ENCODE measurements around the gene CALHM1. TPM values are rescaled to one million over a fixed set of nuclear protein-coding genes. Genes with fewer than 3 reads are reported as not detected.
"Not testable (repeated sequence)": the region's sequence is repeated elsewhere in the genome, so short reads cannot be mapped to it uniquely, and the experiment has no call there.

CALHM1 gene
- total RNA-seq, 4 donors from 2014 or later: not detected

- WGBS, 2 donors: 58 to 76% methylated on average over 7 of the region's 7 CpGs
- H3K4me3 ChIP-seq (ENCODE audit: low read depth, poor library complexity, severe bottlenecking): no peak overlapping the region
- intact Hi-C loops (cut with DNase I; ENCODE audit: low total_unique reads): no loop called here
- TF ChIP-seq CTCF (IDR thresholded peaks at IDR 0.05) (no peak), POLR2A (IDR thresholded peaks at IDR 0.05) (no peak)
- DNase-seq (ENCODE audit: low spot score in 2 of 2): no peak
Observed at GRCh38 chr10:103491729-103492364, 33.1 kb upstream of the CALHM1 start.

GRCh38 chr10:103490986-103491314, 32.2 kb upstream of the CALHM1 start:
- WGBS, 2 donors: 89 to 94% methylated on average over 1 of the region's 1 CpG
- TF ChIP-seq POLR2A (IDR thresholded peaks at IDR 0.05) (no peak), CTCF (IDR thresholded peaks at IDR 0.05) (no peak)
- intact Hi-C loops (cut with DNase I; ENCODE audit: low total_unique reads): no loop called here
- DNase-seq (ENCODE audit: low spot score in 2 of 2): no peak
- no peak overlapping the region for H3K4me3 ChIP-seq (ENCODE audit: low read depth, poor library complexity, severe bottlenecking)

- no peak overlapping the region for H3K4me3 ChIP-seq (ENCODE audit: low read depth, poor library complexity, severe bottlenecking)
- WGBS, 2 donors: 79 to 88% methylated on average over 2 of the region's 2 CpGs
- intact Hi-C loops (cut with DNase I; ENCODE audit: low total_unique reads): loop anchor here (5.0 kb wide), 1 partner anchor 70 kb away; no protein-coding TSS in a partner anchor
- TF ChIP-seq POLR2A (IDR thresholded peaks at IDR 0.05) (no peak), CTCF (IDR thresholded peaks at IDR 0.05) (no peak)
- no peak for DNase-seq (ENCODE audit: low spot score in 2 of 2)
Observed at GRCh38 chr10:103487410-103487708, 28.7 kb upstream of the CALHM1 start.

GRCh38 chr10:103486635-103487409, 28.1 kb upstream of the CALHM1 start:
- DNase-seq (ENCODE audit: low spot score in 2 of 2): not testable (repeated sequence)
- intact Hi-C loops (cut with DNase I; ENCODE audit: low total_unique reads): loop anchor here (5.0 kb wide), 1 partner anchor 70 kb away; no protein-coding TSS in a partner anchor
- 85 to 87% methylated on average over 8 of the region's 8 CpGs for whole genome bisulfite sequencing, 2 donors

GRCh38 chr10:103481974-103482531, 23.4 kb upstream of the CALHM1 start:
- peak in 1 of 2 donors; percentile 41 for DNase-seq (ENCODE audit: low spot score in 2 of 2)
- intact Hi-C loops (cut with DNase I; ENCODE audit: low total_unique reads): no loop called here
- WGBS, 2 donors: 46 to 48% methylated on average over 12 of the region's 12 CpGs
- no peak for TF ChIP-seq CTCF (IDR thresholded peaks at IDR 0.05)
- TF ChIP-seq POLR2A (IDR thresholded peaks at IDR 0.05): no peak
- no peak overlapping the region for H3K4me3 ChIP-seq (ENCODE audit: low read depth, poor library complexity, severe bottlenecking)

More at GRCh38 chr10:103486635-103487409, 28.1 kb upstream of the CALHM1 start:
- H3K4me3 ChIP-seq (ENCODE audit: low read depth, poor library complexity, severe bottlenecking): not testable (repeated sequence)

- no peak overlapping the region for H3K4me3 ChIP-seq (ENCODE audit: low read depth, poor library complexity, severe bottlenecking)
- intact Hi-C loops (cut with DNase I; ENCODE audit: low total_unique reads): no loop called here
- TF ChIP-seq CTCF (IDR thresholded peaks at IDR 0.05) (no peak), POLR2A (IDR thresholded peaks at IDR 0.05) (no peak)
- DNase-seq (ENCODE audit: low spot score in 2 of 2): no peak
- WGBS, 2 donors: 60 to 69% methylated on average over 5 of the region's 5 CpGs
Observed at GRCh38 chr10:103480521-103480920, 21.8 kb upstream of the CALHM1 start.

Measured in lower leg skin (tissue), 4 donors.